GM12873 (cell line): ENCODE results near the gene PLCE1.

Experiments
- CTCF ChIP-seq: IDR thresholded peaks from 2 replicates; pipeline ENCODE4 v1.5.1; 2012; ENCODE audit warnings: low read depth, mild to moderate bottlenecking, moderate library complexity, low read length, control low read depth; ENCODE audit not compliant: insufficient read depth; ENCODE audit errors: missing control alignments

PLCE1 gene

GRCh38 chr10:93995182-93995581 is 1.5 kb downstream of the PLCE1 start:
- no peak for TF ChIP-seq CTCF

GRCh38 chr10:93995598-93996271 is 2.0 kb downstream of the PLCE1 start:
- no peak for TF ChIP-seq CTCF

- no peak for TF ChIP-seq CTCF
These were observed 2.8 kb downstream of the PLCE1 start for GRCh38 chr10:93996551-93996950.

- TF ChIP-seq CTCF, result no peak
These were observed 3.8 kb downstream of the PLCE1 start for GRCh38 chr10:93997546-93997945.

GRCh38 chr10:93999401-93999851 is 5.7 kb downstream of the PLCE1 start:
- no peak for TF ChIP-seq CTCF

GRCh38 chr10:94000638-94001415 is 7.1 kb downstream of the PLCE1 start:
- no peak for TF ChIP-seq CTCF

- no peak for TF ChIP-seq CTCF
These were observed 7.7 kb downstream of the PLCE1 start for GRCh38 chr10:94001416-94001810.
